ENCODE measurements around the gene KAT2B. TPM values are rescaled to one million over a fixed set of nuclear protein-coding genes. Genes with fewer than 3 reads are reported as not detected.

The KAT2B gene
- total RNA-seq, 1 donor from 2014 or later = 94.3 TPM

DNA sequence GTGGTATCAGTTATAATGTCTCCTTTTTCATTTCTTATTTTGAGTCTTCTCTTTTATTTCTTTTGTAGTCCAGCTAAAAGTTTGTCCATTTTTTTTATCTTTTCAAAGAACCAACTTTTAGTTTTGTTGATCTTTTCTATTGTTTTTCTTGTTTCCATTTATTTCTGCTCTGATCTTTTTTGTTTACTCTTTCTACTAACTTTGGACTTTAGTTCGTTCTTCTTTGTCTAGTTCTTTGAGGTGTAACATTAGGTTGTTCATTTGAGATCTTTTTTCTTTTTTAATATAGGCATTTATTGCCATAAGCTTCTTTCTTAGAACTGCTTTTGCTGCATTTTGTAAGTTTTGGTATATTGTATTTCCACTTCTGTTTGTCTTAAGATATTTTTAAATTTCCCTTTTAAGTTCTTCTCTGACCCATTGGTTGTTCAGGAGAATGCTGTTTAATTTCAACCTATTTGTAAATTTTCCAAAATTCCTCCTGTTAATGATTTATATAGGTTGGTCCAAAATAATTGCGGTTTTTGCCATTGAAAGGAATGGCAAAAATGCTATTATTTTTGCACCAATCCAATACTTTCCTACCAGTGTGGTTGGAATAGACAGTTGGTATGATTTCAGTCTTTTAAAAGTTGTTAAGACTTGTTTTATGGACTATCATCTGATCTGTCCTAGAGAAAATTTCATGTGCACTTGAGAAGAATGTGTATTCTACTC lies 51.2 kb downstream of the KAT2B start:
- TF ChIP-seq, protein P1, sequence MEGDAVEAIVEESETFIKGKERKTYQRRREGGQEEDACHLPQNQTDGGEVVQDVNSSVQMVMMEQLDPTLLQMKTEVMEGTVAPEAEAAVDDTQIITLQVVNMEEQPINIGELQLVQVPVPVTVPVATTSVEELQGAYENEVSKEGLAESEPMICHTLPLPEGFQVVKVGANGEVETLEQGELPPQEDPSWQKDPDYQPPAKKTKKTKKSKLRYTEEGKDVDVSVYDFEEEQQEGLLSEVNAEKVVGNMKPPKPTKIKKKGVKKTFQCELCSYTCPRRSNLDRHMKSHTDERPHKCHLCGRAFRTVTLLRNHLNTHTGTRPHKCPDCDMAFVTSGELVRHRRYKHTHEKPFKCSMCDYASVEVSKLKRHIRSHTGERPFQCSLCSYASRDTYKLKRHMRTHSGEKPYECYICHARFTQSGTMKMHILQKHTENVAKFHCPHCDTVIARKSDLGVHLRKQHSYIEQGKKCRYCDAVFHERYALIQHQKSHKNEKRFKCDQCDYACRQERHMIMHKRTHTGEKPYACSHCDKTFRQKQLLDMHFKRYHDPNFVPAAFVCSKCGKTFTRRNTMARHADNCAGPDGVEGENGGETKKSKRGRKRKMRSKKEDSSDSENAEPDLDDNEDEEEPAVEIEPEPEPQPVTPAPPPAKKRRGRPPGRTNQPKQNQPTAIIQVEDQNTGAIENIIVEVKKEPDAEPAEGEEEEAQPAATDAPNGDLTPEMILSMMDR (IDR thresholded peaks at IDR 0.05; ENCODE audit: borderline replicate concordance) = no peak
- no peak overlapping the region for H3K4me3 ChIP-seq
- intact Hi-C loops (cut with micrococcal nuclease) = no loop called here
- H3K27me3 ChIP-seq (ENCODE audit: low read depth) = no peaks in the 10 kb centered on the region
- no peak for DNase-seq
- H3K36me3 ChIP-seq = peaks cover 24% of the 10 kb centered on the region
- H3K27ac ChIP-seq (replicated peaks) = no peak overlapping the region
- peaks cover 10% of the 10 kb centered on the region for H3K4me1 ChIP-seq
- peaks cover 19% of the 10 kb centered on the region for H3K9me3 ChIP-seq (replicated peaks)

DNA sequence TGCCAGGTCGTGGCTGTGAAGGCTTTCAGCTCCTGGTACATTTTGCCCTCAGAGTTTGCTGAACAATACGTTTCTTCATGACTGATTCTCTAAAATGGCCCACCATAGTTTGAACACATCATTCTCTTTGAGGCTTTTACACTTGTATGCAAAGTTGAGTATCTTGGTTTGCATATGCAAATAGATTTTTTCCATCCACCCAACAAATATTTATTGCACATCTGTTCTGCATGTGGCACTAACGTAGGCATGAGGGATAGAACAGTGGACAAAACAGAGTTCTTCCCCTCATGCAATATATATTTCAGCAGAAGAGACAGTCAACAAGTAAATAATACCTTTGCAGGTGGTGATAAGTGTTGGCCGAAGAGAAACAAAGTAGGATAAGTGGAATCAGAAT lies 55.2 kb downstream of the KAT2B start:
- Histone ChIP-seq H3K4me1 (peaks cover 21% of the 10 kb centered on the region), H3K4me3 (no peak overlapping the region), H3K9me3 (replicated peaks) (peaks cover under 1% of the 10 kb centered on the region), H3K36me3 (peaks cover 17% of the 10 kb centered on the region), H3K27ac (replicated peaks) (no peak overlapping the region), H3K27me3 (ENCODE audit: low read depth) (no peaks in the 10 kb centered on the region)
- DNase-seq = no peak
- intact Hi-C loops (cut with micrococcal nuclease) = no loop called here
- TF ChIP-seq, protein P1 (IDR thresholded peaks at IDR 0.05; ENCODE audit: borderline replicate concordance) = no peak

DNA sequence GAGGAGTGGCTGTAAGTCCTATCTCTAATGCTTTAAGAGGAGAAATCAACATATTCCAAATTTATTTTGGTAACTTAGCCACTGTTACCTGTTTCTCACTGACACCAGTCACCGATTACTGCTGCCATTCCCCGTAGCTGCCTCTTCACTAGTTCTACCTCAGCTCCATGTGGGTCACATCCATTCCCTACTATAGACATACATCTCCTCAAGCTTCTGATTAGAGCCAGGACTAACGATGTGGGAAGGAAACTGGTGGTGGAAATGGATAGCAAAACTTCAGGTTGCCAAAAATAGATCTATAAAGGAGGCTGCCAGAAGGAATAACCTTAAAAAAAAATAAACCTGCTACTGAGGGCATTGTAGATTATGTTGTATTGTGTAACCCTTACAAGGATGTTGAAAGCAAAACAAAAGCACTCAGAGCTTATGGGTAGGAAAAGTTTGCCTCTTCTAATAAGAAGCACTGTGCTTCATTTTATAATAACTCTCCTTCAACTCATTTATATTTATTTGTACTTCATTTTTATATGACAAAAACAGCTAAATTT lies 56.0 kb downstream of the KAT2B start:
- Histone ChIP-seq H3K4me1 (peaks cover 21% of the 10 kb centered on the region), H3K27ac (replicated peaks) (no peak overlapping the region), H3K36me3 (peaks cover 16% of the 10 kb centered on the region), H3K27me3 (ENCODE audit: low read depth) (no peaks in the 10 kb centered on the region), H3K9me3 (replicated peaks) (no peaks in the 10 kb centered on the region), H3K4me3 (no peak overlapping the region)
- intact Hi-C loops (cut with micrococcal nuclease) = no loop called here
- no peak for DNase-seq
- TF ChIP-seq, protein P1 (IDR thresholded peaks at IDR 0.05; ENCODE audit: borderline replicate concordance) = no peak

DNA sequence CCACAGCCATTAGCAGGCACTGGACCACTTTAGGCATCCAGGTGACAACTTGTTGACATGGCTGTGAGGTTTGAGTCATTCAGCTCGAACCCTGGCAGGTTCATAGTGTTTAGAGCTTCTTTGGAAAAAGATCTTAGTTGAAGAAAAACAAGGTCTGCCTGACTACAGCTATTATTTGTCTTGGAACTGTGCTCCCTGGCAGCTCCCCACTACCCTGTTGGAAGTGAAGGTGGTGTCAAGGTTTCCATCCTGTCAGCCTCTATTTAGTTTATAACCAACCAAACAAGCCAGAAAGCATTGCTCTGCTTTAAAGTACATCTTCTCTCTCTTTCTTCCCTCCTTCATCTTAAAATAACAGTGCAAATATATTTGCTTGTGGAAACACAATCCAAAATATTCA lies 56.8 kb downstream of the KAT2B start:
- H3K27ac ChIP-seq (replicated peaks) = no peak overlapping the region
- H3K27me3 ChIP-seq (ENCODE audit: low read depth) = no peaks in the 10 kb centered on the region
- intact Hi-C loops (cut with micrococcal nuclease) = no loop called here
- H3K4me3 ChIP-seq = no peak overlapping the region
- H3K9me3 ChIP-seq (replicated peaks) = no peaks in the 10 kb centered on the region
- H3K4me1 ChIP-seq = peaks cover 21% of the 10 kb centered on the region
- DNase-seq = no peak
- TF ChIP-seq, protein P1 (IDR thresholded peaks at IDR 0.05; ENCODE audit: borderline replicate concordance) = no peak
- H3K36me3 ChIP-seq = peaks cover 16% of the 10 kb centered on the region

DNA sequence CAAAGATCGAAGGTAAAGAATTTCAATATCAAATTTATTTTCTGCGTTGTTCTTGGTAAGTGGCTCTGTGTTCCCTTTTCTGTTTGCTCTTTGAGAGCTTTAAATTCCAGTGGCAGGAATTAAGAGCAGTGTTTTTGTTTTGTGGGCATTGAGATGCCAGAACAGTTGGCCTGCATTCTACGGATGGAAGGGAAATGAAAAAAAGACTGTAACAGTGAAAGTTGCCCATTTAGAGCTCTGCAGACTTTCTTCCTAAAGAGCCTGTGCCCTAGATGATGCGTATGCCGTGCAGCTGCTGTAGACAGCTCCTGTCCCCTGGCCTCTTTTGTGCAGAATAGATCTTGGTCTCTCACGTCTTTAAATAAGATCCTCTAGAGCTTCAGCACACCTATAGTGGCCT lies 58.8 kb downstream of the KAT2B start:
- intact Hi-C loops (cut with micrococcal nuclease) = no loop called here
- TF ChIP-seq, protein P1 (IDR thresholded peaks at IDR 0.05; ENCODE audit: borderline replicate concordance) = no peak
- Histone ChIP-seq H3K9me3 (replicated peaks) (no peaks in the 10 kb centered on the region), H3K4me3 (no peak overlapping the region), H3K36me3 (peaks cover 16% of the 10 kb centered on the region), H3K27me3 (ENCODE audit: low read depth) (no peaks in the 10 kb centered on the region), H3K27ac (replicated peaks) (no peak overlapping the region), H3K4me1 (peaks cover 25% of the 10 kb centered on the region)
- no peak for DNase-seq
